HFFc6 (cell line): ENCODE results near the gene ATP13A1. TPM values are rescaled to one million over a fixed set of nuclear protein-coding genes. Genes with fewer than 3 reads are reported as not detected.

Experiments used
- DNase-seq: peaks from one replicate; pipeline ENCODE4 v3.0.0-alpha.2; 2018
- H3K27ac Mint-ChIP-seq: 2 replicates; pipeline ENCODE4 v1.8.0; 2020; ENCODE audit warnings: mild to moderate bottlenecking, mixed read lengths
- H3K27me3 Mint-ChIP-seq: 2 replicates; pipeline ENCODE4 v1.8.0; 2021; ENCODE audit warnings: mild to moderate bottlenecking, moderate library complexity, mixed read lengths; ENCODE audit not compliant: insufficient read depth
- H3K36me3 Mint-ChIP-seq: 2 replicates; pipeline ENCODE4 v1.8.0; 2021; ENCODE audit warnings: low read depth, mixed read lengths
- H3K4me1 Mint-ChIP-seq: 2 replicates; pipeline ENCODE4 v1.8.0; 2020; ENCODE audit warnings: low read depth, mixed read lengths
- H3K4me3 Mint-ChIP-seq: 2 replicates; pipeline ENCODE4 v1.8.0; 2020; ENCODE audit warnings: mild to moderate bottlenecking, moderate library complexity, mixed read lengths
- H3K9me3 Mint-ChIP-seq: 2 replicates; pipeline ENCODE4 v1.8.0; 2020; ENCODE audit warnings: mild to moderate bottlenecking, mixed read lengths
- total RNA-seq, 6 experiments: library from RNA; stranded (reverse); fragmentation: NEBNext Ultra II Directional; extraction: Animal tissue kit (Norgen Biotek cat#: 25700); gene quantifications; 2 replicates in 1 of 6; 3 replicates in 5 of 6; pipeline ENCODE4 v1.2.3, GENCODE V29; 2021
- TF ChIP-seq, protein P1 (sequence below): fragments of 200-600 bp; sonication (generic); IDR thresholded peaks from 2 replicates; pipeline ENCODE4 v1.5.0; 2021; ENCODE audit warnings: antibody characterized with exemption, mild to moderate bottlenecking

The ATP13A1 gene
- total RNA-seq, 6 experiments from 2014 or later: 56.5 to 76.3 (median 61.3) TPM

DNA sequence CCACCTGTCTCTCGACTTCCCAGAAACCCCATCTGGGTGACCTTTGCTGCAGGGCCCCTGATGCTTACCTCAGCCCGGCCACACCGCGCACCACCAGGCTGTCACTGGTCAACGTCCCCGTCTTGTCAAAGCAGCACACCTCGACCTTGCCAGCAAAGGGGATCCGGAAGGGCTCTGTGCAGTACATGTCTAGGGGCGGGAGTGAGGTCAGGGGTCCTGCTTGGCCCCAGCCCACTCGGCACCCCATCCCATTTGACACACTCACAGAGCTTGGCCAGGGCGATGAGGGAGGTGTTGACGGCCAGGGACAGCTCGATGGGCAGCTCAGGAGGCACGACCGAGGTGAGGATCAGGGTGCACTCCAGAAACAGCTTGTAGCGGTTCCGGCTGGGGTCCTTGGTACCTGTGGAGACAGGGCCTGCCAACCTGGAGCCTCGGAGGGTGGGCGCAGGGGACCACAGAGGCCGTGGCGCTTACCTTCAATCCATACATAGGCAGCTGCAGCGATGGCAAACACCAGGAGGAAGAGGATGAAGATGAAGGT, 8.4 kb downstream of the ATP13A1 start:
- no peak for DNase-seq
- Mint-ChIP-seq H3K27ac (no peak overlapping the region), H3K9me3 (no peaks in the 10 kb centered on the region), H3K36me3 (peaks cover 24% of the 10 kb centered on the region; the same call in 1 of the 2 replicates), H3K27me3 (peaks cover 1% of the 10 kb centered on the region), H3K4me3 (no peak overlapping the region), H3K4me1 (no peaks in the 10 kb centered on the region; the same call in 1 of the 2 replicates)
- TF ChIP-seq, protein P1, sequence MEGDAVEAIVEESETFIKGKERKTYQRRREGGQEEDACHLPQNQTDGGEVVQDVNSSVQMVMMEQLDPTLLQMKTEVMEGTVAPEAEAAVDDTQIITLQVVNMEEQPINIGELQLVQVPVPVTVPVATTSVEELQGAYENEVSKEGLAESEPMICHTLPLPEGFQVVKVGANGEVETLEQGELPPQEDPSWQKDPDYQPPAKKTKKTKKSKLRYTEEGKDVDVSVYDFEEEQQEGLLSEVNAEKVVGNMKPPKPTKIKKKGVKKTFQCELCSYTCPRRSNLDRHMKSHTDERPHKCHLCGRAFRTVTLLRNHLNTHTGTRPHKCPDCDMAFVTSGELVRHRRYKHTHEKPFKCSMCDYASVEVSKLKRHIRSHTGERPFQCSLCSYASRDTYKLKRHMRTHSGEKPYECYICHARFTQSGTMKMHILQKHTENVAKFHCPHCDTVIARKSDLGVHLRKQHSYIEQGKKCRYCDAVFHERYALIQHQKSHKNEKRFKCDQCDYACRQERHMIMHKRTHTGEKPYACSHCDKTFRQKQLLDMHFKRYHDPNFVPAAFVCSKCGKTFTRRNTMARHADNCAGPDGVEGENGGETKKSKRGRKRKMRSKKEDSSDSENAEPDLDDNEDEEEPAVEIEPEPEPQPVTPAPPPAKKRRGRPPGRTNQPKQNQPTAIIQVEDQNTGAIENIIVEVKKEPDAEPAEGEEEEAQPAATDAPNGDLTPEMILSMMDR: no peak

GRCh38 chr19:19654441-19654840, 9.0 kb downstream of the ATP13A1 start:
- TF ChIP-seq, protein P1: no peak
- Mint-ChIP-seq H3K27ac (no peak overlapping the region), H3K4me3 (no peak overlapping the region), H3K36me3 (peaks cover 24% of the 10 kb centered on the region; the same call in 1 of the 2 replicates), H3K9me3 (no peaks in the 10 kb centered on the region), H3K4me1 (no peaks in the 10 kb centered on the region; the same call in 1 of the 2 replicates), H3K27me3 (peaks cover 1% of the 10 kb centered on the region)
- DNase-seq: no peak

DNA sequence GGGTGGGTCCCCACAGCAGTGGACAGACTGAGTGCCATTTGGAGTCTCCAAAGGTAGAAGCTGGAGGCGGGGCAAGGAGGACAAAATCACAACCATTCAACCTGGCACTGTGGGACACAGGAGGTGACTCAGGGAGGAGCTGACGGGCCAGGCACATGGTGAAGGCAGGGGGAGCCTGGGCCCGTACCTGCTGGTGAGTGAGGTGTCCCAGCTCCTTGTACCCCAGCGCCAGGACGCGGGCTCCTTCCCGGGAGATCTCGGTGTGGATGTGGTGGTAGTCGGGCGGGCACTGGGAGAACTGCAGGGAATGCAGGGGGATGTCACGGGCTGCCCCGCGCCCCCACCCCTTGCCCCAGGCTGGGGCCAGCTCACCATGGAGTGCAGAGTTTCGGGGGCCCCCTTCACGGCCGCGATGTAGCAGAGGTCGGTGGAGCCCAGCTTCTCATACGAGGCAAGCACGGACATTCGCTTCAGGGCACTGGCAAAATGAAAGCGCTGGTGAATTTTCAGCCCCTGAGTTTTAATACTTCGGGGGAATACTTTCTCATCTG, 9.8 kb downstream of the ATP13A1 start:
- Mint-ChIP-seq H3K4me1 (no peaks in the 10 kb centered on the region; the same call in 1 of the 2 replicates), H3K9me3 (no peaks in the 10 kb centered on the region), H3K4me3 (no peak overlapping the region), H3K36me3 (peaks cover 24% of the 10 kb centered on the region; the same call in 1 of the 2 replicates), H3K27me3 (peaks cover 1% of the 10 kb centered on the region), H3K27ac (no peak overlapping the region)
- TF ChIP-seq, protein P1: no peak
- DNase-seq: no peak

- Mint-ChIP-seq H3K4me3 (no peak overlapping the region), H3K27me3 (peaks cover 1% of the 10 kb centered on the region), H3K36me3 (peaks cover 17% of the 10 kb centered on the region; the same call in 1 of the 2 replicates), H3K4me1 (no peaks in the 10 kb centered on the region; the same call in 1 of the 2 replicates), H3K27ac (no peak overlapping the region), H3K9me3 (no peaks in the 10 kb centered on the region)
- TF ChIP-seq, protein P1: no peak
- DNase-seq: no peak
Observed at GRCh38 chr19:19652482-19653295, 10.8 kb downstream of the ATP13A1 start.

- no peak for DNase-seq
- no peak overlapping the region for H3K27ac Mint-ChIP-seq
- H3K4me3 Mint-ChIP-seq: no peak overlapping the region
- peaks cover 17% of the 10 kb centered on the region; the same call in 1 of the 2 replicates for H3K36me3 Mint-ChIP-seq
- TF ChIP-seq, protein P1: no peak
- H3K27me3 Mint-ChIP-seq: peaks cover 3% of the 10 kb centered on the region
- no peaks in the 10 kb centered on the region for H3K9me3 Mint-ChIP-seq
- no peaks in the 10 kb centered on the region; the same call in 1 of the 2 replicates for H3K4me1 Mint-ChIP-seq
Observed at GRCh38 chr19:19651076-19651475, 12.4 kb downstream of the ATP13A1 start.
